GM18867 (cell line): Measurements from ENCODE around the gene LAMC3.
"Not testable (repeated sequence)": the region's sequence is repeated elsewhere in the genome, so short reads cannot be mapped to it uniquely, and the experiment has no call there.

Experiments used
- ATAC-seq: cut with Tn5 transposase; IDR thresholded peaks from one replicate; pipeline ENCODE4 v1.9.1; 2021; ENCODE audit warnings: mild to moderate bottlenecking, moderate library complexity; ENCODE audit not compliant: unreplicated experiment

LAMC3 gene

DNA sequence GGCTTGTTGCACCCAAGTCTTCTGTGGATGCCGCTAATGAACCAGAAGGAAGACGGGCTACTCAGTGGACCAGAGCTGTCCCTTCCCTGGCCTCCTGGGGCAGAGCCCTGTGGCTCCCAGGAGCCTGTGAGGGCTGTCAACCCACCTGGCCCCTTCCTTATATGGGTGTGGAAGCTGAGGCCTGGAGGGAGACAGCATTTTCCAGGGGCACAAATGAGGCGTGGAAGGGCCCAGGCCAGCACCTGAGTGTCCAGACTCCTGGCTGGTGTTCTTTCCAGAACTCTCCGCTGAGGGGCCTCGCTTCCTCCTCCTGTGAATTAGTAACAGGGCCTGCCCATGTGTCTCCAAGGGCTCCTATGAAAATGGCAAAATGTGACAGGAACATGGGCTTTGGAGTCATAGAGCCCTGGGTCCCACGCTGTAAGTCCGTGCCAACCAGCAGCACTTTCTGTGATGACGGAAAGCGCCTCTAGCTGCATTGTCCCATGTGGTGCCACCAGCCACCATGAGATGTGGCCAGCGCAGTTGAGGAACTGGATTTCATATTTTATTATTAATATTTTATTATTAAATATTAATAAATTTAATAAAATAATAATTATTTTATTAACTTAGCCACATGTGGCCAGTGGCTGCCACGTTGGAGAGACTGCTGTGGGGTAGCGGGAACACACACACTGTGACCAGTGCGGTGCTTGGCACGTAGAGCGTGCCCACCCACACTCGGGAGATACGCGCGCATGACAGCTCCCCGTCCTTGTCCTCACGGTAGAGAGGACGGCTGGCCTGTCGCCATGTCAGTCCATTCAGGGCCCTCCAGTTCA, 18.3 kb downstream of the LAMC3 start:
- no peak for ATAC-seq

DNA sequence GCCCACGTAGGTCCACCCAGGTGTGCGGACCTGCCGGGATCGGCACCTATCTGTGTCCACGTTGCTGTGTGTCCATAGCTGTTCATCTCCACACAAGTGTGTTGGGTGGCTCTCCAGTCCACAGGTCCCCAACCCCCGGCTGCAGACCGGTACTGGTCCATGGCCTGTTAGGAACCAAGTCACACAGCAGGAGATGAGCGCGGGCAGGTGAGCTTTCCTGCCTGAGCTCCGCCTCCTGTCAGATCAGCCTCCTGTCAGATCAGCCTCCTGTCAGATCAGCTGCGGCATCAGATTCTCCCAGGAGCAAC, 18.9 kb downstream of the LAMC3 start:
- no peak for ATAC-seq

DNA sequence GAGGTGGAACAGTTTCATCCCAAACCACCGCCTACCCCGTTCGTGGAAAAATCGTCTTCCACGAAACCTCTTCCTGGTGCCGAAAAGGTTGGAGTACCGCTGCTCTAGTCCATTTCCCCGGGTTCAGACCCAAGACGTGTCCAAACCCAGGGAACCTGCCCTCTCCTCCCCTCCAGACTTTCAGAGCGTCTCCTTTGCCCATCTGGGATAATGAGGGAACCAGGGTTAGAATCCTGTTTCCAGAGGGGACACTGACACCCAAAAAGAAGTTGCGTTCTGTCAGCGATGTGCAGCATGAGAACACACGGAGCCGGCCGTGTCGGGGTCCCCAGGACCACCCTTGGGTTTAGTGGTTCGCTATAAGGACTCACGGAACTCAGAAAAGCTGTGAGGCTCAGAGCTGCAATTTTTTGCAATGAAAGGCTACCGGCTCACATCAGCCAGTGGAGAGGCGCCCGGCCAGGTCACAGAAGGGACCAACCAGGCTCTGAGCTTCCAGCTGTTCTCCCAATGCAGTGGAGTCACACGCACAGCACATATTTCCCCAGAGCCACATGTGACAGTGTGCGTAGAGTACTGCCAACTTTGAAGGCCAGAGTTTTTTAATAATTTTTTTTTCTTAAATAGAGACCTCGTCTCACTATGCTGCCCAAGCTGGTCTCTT, 19.4 kb downstream of the LAMC3 start:
- no peak for ATAC-seq

DNA sequence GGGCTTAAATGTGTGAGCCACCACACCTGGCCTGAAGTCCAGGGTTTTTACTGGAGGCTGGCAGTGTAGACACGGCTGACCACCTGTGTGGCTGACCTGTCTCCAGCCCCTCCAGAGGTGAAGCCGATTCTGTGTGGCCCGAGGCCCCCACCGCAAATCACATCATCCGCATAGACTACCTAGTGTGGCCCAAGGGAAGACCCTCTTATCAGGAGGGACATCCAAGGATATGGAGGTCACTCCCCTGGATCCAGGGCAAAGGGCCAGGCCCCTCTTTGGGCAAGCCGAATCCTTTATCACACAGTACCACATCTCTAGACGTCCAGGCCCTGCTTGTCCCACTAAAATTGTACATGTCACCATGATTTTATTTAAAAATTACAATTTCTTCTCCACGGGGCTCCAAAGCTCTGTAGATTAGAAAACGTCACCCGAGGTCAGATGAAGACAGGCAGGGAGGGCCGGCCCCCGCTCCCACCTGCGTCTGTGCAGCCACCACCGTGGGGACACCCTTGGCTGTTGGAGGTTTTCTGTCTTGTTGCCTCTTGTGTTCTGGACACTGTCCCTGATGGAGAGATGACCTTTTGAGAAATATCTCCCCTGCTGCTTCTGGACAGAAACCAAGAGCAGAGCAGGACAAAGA, 20.1 kb downstream of the LAMC3 start:
- ATAC-seq: no peak

DNA sequence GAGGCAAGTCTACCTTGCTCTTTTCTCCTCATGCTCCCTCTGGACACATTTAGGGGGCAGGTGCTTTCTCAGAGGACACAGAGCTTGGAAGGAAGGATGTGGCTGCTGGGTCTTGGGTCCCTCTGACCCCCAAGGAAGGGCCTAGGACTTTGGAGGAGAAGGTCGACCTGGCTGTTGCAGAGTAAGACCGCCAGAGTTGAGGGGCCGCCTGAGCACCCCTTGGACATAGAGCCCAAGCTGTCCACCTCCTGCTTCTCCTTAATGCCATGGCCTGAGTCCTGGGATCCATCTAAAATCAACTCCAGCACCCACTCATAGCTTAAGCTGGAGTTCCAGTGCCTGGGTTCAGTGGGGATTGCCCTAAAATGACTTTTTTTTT, 20.6 kb downstream of the LAMC3 start:
- no peak for ATAC-seq

DNA sequence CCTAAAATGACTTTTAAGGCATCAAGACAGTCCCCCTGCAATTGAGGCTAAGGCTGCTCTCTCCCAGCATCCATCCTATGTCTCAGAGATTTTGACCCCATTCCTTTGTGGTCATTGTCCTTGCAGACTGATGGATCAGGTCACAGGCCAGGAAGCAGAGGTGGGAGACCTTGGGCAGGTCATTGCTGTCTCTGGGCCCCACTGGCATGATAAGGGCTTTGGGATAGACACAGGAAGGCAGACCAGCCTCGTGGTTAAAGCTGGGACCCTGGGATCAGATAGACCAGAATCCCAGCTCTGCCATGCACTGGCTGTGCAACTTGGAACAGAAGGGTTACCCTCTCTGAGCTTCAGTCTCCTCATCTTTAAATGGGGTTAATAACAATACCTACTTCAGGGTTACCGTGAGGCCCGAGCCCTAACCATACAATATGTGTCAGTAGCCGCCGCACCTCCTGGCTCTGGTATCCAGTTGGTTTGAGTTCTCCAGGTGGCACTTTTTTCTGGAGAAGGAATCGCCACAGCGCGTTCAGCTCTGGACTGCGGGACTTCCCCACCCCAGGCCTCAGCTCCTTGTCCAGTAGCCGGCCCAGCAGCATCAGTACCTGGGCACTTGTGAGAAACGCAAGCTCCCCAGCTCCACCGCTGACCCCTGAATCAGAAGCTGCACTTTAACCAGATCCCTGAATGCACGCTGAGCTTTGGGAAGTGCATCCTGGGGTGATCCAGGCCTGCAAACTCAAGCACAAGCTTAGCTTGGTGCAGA, 21.4 kb downstream of the LAMC3 start:
- ATAC-seq: no peak

DNA sequence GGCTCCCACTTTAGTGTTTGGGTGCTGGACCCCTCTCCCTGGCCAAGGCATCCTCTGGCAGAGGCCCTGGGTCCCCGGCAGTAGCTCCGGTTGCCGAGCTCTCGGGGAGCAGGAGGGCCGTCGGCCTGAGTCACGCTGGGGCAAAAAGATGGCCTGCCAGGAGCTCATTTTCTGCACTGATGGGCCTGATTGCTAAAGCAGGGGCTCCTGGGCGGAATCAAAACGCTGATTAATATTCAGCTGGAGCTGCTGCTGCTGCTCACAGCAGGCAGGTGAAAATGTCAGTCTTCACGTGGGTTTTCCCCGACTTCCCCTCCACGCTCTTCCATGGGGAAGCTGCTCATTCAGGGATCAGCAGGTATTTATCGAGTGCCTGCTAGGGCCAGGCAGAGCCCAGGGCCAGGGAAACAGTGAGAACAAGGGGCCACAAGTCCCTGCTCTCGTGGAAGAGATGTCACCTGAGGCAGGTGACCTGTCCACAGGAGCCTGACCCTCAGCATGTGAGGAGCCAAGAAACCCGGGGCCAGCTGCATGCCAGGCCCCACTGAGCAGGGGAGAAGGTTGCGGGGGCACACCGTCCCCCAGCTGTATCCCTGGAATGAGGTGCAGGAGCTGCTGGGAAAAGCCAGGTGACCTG, 22.1 kb downstream of the LAMC3 start:
- no peak for ATAC-seq

DNA sequence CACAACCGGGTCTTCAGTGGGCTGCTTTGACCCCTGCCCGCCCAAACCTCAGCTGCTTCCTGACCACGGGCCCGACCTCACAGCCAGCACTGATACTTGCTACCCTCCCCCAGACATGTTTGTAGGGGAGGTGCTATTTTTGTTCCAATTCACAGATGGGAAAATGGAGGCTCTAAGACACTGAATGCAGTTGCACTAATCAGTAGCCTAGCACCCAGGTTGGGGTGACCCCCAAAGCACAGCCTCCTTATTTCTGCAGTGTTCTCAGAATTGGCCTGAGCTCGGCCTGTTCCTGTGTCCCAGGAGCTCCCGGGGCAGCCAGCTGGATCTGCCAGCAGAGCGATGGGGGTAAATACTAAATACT, 22.6 kb downstream of the LAMC3 start:
- ATAC-seq: no peak

DNA sequence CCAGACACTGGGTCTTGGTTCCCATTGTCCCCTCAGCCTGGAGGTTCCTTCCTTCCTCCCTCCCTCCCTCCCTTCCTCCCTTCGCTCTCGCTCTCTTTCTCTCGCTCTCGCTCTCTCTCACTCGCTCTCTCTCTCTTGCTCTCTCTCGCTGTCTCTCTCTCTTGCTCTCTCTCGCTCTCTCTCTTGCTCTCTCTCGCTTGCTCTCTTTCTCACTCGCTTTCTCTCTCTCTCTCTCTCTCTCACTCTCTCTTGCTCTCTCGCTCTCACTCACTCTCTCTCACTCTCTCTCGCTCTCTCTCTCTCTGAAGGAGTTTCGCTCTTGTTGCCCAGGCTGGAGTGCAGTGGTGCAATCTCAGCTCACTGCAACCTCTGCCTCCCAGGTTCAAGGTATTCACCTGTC, 23.4 kb downstream of the LAMC3 start:
- no peak for ATAC-seq

DNA sequence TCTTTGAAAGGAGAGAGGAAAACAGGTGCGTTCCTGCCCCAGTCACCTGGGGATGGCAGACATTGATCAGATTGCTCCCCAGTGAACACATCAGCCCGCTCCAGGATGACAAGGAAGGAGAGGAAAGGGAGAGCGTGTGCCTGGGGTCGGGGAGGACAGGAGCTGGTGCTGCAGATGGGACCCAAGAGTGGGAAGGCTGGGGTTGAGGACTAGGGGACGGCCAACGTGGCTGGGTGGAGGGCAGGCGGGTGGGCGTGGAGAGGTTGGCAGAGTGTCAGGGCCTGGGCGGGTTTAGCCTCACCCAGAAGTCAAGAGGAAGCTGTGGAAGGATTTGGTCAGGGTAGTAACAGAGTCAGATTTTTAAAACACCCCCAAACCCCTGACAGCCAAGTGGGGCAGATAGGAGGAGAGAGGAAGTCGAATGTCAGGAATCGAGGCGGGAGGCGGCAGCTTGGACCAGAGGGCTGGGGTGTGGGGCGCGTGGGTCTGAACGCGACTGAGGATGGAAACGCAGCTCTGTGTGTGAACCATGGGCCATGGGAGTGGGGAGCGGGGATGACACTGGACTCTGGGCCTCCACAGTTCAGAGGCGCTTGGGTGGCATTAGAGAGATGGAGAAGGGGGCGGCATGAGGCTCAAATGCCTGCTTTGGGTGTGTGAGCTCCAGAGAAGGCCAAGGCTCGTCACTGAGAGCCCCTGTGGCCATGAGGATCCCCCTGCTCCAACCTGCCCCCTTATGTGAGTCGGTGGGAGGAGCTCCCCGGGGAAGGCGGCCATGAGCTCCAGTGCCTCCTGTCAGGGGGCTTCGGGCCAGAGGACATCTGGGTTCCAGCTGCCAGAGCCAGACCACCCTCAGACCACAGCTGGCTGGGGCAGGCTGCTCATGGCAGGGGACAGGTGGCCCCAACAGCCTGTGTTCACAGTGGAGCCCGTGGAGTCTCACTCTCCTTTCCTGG, 24.6 kb downstream of the LAMC3 start:
- ATAC-seq: no peak

DNA sequence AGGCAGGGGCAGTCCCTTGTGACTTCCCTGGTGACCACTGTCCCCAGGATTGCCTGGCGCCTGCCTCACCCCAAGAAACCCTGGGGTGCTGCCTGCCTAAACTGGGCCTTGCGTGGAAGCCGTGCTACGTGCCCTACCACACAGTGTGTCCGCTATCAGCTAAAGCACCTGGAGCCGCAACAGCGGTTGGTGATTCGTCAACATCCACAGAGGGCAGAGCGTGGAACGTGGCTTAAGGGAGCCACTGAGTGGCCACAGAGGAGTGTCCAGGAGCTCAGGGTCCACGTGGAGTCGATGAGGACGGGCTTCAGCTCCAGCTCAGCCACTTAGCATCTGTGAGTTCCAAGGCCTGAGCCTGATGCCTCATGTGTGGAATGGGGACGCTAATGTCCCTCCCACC, 25.3 kb downstream of the LAMC3 start:
- no peak for ATAC-seq

DNA sequence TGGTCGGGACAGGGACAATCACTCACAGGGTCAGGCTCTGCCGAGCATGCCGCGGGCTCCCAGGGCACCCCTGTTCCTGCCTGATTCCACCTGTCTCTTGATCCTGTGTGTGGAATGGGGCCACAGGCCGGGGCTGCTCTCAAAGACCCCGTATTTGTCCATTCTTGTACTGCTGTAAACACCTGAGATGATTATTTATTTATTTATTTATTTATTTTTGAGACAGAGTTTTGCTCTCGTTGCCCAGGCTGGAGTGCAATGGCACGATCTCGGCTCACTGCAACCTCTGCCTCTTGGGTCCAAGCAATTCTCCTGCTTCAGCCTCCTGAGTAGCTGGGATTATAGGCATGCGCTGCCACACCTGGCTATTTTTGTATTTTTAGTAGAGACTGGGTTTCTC, 25.8 kb downstream of the LAMC3 start:
- ATAC-seq: not testable (repeated sequence)

DNA sequence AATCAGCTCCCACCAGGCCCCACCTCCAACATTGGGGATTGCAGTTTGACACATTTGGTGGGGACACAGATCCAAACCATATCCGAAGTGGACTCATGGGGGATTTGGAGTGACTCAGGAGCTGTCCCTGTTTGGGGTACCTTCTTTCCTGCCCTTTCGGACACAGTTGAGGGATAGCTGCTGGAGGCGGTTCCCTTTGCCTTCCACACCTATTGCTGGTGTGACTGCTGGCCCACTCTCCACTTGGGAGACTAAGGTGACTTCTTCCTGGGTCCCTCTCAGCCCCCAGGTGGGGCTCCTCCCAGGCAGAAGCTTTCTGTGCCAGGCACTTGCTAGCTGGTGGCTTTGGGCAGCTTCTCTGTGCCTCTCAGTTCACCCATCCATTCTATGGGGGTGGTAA, 26.6 kb downstream of the LAMC3 start:
- ATAC-seq: no peak

DNA sequence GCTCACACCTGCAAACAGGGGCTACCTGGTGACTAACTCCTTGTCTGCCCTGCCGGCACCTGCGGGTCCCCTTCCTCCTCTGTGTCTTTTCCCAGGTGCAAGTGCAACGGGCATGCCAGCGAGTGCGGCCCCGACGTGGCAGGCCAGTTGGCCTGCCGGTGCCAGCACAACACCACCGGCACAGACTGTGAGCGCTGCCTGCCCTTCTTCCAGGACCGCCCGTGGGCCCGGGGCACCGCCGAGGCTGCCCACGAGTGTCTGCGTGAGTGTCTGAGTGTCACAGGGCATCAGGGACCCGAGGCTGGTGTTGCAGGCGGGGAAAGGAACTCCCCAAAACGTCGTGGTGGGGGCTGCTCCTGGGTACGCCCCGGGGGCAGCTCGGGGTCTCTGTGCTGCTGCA, 27.1 kb downstream of the LAMC3 start:
- ATAC-seq: no peak

DNA sequence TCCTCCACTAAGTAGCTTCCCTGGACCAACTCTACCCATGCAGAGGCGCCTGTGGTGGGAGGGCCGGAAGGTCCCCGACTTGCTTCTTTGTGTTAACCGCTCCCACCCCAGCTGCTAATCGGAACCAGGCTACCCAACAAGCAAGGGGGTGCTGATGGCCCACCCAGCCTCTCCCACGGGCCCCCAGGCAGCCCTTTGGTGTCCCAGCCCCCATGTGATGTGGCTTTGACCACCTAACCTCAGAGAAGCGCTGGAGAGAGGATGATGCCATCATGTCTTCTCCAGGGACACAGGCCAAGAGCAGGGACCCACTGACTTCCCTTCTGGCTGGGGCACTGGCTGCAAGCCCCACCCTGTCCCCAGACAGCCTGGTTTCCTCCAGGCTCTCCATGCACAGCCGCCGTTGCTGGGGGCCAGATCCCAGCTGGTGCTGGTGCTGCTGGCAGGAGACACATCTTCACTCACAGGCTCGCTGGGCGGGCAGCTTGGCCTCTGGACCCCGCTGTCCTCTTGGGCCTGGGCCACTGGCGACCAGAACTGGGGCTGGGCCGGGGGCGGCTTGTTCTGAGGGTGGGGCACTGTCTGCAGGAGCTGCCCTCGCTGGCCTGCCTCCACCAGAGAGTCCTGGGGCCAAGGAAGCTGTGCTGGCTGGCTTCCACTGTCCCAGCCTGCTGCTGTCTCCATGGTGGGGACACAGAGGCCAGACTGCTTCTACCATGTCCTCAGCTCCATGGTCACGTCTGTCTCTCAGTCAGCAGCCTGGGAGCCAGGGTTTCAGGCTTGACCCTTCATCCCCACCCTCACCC, 27.8 kb downstream of the LAMC3 start:
- no peak for ATAC-seq

DNA sequence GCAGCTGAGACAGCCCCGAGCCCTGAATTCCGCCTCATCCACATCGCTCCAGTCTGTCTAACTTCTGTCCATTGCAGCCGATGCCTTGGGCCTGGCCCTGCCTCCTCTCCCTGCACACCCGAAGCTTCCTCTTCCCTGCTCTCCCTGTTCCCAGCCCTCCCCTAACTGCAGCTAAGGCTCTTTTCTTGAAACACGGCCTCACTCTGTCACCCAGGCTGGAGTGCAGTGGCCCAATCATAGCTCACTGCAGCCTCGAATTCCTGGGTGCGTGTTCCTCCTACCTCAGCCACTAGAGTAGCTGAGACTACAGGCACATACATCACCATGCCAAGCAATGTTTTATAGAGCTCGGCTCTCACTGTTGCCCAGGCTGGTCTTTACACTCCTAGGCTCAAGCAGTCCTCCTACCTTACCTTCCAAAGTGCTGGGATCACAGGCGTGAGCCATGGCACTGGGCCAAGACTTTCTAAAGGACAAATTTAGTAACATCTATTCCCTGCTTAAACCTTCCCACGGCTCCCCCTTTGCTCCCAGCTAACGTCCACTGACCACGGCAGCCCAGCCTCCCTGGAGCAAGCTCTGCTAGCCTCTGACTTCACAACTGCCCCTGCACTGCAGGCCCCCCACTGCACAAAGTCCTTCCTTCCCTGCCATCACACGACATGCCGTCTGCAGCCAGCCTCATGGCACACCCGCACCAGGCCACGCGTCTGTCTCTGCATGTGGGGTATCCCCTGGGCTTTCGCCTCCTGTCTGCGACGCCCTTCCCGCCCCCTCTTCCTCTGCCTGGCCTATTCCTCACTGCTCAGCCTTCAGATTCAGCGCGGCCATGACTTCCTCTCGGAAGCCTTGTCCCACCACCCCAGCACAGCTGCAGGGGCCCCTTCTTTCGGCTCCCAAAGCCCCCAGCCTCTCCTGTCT, 28.6 kb downstream of the LAMC3 start:
- no peak for ATAC-seq

DNA sequence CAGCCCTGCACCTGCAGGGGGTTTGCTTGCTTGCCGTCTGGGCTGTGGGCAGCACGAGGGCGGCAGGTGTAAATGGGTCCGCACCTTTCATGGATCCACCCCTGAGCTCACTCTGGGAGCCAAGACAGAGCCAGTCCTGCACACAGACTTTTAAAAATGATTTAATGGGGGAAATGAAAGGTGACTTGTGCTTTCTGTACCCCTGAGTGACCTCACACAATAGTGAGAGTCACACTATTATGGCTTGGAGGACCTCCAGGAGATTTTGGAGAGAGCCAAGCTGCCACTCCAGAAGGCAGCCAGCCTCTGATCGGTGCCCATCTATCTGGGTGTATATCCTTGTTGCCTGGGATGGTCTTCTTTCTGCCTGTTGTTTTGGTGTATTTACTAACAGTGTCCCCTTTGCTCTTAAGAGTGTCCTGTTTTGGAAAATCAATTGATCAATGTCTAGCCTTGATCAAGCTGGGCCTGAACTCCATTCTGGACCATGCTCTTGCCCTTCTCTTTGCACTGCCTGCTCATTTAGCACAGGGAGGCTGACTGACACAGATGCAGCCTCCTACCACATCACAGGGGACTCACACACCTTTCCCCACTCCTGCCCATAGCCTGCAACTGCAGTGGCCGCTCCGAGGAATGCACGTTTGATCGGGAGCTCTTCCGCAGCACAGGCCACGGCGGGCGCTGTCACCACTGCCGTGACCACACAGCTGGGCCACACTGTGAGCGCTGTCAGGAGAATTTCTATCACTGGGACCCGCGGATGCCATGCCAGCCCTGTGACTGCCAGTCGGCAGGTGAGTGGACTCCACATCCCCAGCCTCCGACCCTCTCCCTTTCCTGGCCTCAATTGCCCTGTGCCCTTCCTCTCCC, 29.5 kb downstream of the LAMC3 start:
- ATAC-seq: no peak
